Measurements from ENCODE around the gene USP8.

- no peak for TF ChIP-seq EZH2 (IDR thresholded peaks at IDR 0.05; ENCODE audit: insufficient read depth, poor library complexity, severe bottlenecking)
- TF ChIP-seq EZH2phosphoT487 (IDR thresholded peaks at IDR 0.05; ENCODE audit: insufficient read depth, low read depth) = no peak
These were observed 122.4 kb downstream of the USP8 start, which contains the start of gene USP50 for GRCh38 chr15:50546566-50546965.

Data from GM23248 (cell line).